Erythroblast (primary cell): ENCODE measurements around the gene NEK11.

Experiments used
- GATA1 ChIP-seq: IDR thresholded peaks from 2 replicates; pipeline ENCODE4 v1.6.1; 2011; ENCODE audit warnings: low read depth, mild to moderate bottlenecking, control low read depth, low read length, moderate library complexity
- POLR2A ChIP-seq: IDR thresholded peaks from 2 replicates; pipeline ENCODE4 v1.6.1; 2011; ENCODE audit warnings: mild to moderate bottlenecking, low read length

GRCh38 chr3:130992344-130992743 is 34.3 kb upstream of the NEK11 start:
- TF ChIP-seq POLR2A (no peak), GATA1 (no peak)
